Mesothelial cell of epicardium (in vitro differentiated cells): Measurements from ENCODE around the gene HAS3. TPM values are rescaled to one million over a fixed set of nuclear protein-coding genes. Genes with fewer than 3 reads are reported as not detected.

Experiments
- DNase-seq, 2 experiments: peaks; one replicate each; pipeline ENCODE4 v3.0.0; 2021; ENCODE audit warnings: low spot score in 2 of 2; ENCODE audit not compliant: unreplicated experiment in 2 of 2
- H3K27ac Mint-ChIP-seq: 2 replicates; pipeline ENCODE4 v1.8.0; 2021; ENCODE audit warnings: mixed read lengths
- H3K27me3 Mint-ChIP-seq: 2 replicates; pipeline ENCODE4 v1.8.0; 2021; ENCODE audit warnings: low read depth, mixed read lengths
- H3K36me3 Mint-ChIP-seq: 2 replicates; pipeline ENCODE4 v1.8.0; 2021; ENCODE audit warnings: mixed read lengths
- H3K4me1 Mint-ChIP-seq: 2 replicates; pipeline ENCODE4 v1.8.0; 2021; ENCODE audit warnings: mixed read lengths
- H3K4me3 Mint-ChIP-seq: 2 replicates; pipeline ENCODE4 v1.8.0; 2021; ENCODE audit warnings: mild to moderate bottlenecking, moderate library complexity, mixed read lengths
- H3K9me3 Mint-ChIP-seq: 2 replicates; pipeline ENCODE4 v1.8.0; 2021; ENCODE audit warnings: mixed read lengths
- CTCF ChIP-seq: fragments of 200-600 bp; sonication (generic); IDR thresholded peaks from one replicate; pipeline ENCODE4 v1.5.0; 2021; ENCODE audit warnings: antibody characterized with exemption; ENCODE audit not compliant: unreplicated experiment
- total RNA-seq: library from RNA; stranded (reverse); gene quantifications from 3 replicates; pipeline ENCODE4 v1.2.1, GENCODE V29; 2021

Gene HAS3
- total RNA-seq, 1 donor from 2014 or later: 0.92 TPM

GRCh38 chr16:69064124-69064763 is 41.2 kb upstream of the HAS3 start:
- no peak overlapping the region for H3K4me3 Mint-ChIP-seq
- no peaks in the 10 kb centered on the region for H3K36me3 Mint-ChIP-seq
- H3K4me1 Mint-ChIP-seq: peaks cover 2% of the 10 kb centered on the region
- no peak for TF ChIP-seq CTCF
- no peaks in the 10 kb centered on the region for H3K27me3 Mint-ChIP-seq
- no peak for DNase-seq
- no peaks in the 10 kb centered on the region for H3K9me3 Mint-ChIP-seq
- H3K27ac Mint-ChIP-seq: no peak overlapping the region

DNA sequence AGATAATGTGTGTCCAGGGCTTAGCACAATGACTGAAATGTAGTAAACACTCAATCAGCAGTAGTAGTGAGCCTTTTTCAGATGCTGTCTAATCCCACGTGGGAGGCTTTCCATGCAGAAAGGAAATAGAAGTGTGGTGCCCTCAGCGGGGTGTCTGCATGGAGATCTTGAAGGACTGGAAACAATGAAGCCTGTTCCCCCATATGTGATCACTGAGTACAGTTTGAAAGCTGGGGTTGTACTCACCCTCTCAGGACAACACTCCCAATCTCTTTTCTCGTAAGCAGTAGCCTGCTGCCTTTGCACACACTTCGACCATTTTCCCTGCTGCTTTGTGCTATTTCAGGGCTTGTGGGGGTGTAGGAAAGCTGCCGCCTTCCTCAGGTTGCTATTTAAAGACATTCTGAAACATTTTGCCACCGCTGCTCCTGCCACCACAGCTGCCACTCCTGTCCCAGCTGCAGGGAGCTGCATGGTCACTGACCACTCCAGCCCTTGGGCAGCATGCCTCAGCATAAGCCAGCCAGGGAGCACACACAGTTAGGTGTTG is 40.6 kb upstream of the HAS3 start:
- H3K4me3 Mint-ChIP-seq: no peak overlapping the region
- no peak for TF ChIP-seq CTCF
- no peaks in the 10 kb centered on the region for H3K27me3 Mint-ChIP-seq
- H3K9me3 Mint-ChIP-seq: no peaks in the 10 kb centered on the region
- DNase-seq: no peak
- H3K4me1 Mint-ChIP-seq: peaks cover 2% of the 10 kb centered on the region
- H3K36me3 Mint-ChIP-seq: no peaks in the 10 kb centered on the region
- H3K27ac Mint-ChIP-seq: no peak overlapping the region

GRCh38 chr16:69069504-69069903 is 35.9 kb upstream of the HAS3 start:
- no peak for TF ChIP-seq CTCF
- no peaks in the 10 kb centered on the region for H3K27me3 Mint-ChIP-seq
- H3K9me3 Mint-ChIP-seq: no peaks in the 10 kb centered on the region
- H3K4me1 Mint-ChIP-seq: peaks cover 21% of the 10 kb centered on the region
- H3K36me3 Mint-ChIP-seq: no peaks in the 10 kb centered on the region
- H3K27ac Mint-ChIP-seq: no peak overlapping the region
- DNase-seq: no peak
- no peak overlapping the region for H3K4me3 Mint-ChIP-seq

DNA sequence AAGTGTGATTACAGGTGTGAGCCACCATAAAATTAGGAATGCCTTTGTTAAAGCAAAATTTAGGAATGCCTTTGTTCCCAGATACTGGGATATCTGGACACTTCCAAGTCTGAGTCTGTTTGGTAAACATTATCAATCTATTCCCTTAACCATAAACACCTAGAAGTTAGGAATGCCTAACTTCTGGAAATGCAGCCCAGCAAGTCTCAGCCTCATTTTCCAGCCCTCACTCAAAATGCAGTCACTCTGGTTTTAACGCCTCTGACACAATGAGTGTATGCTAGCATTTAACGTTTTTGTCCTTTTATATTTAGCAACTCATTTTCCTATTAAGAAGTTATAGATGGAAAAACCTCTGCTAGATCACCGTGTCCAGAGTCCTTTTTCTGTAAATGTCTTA is 34.4 kb upstream of the HAS3 start:
- Mint-ChIP-seq H3K36me3 (no peaks in the 10 kb centered on the region), H3K4me1 (peaks cover 18% of the 10 kb centered on the region), H3K27ac (no peak overlapping the region)

GRCh38 chr16:69072640-69072974 is 32.8 kb upstream of the HAS3 start:
- Mint-ChIP-seq H3K36me3 (no peaks in the 10 kb centered on the region), H3K4me1 (peaks cover 18% of the 10 kb centered on the region), H3K4me3 (no peak overlapping the region), H3K27ac (peak overlapping the region; percentile 22), H3K27me3 (no peaks in the 10 kb centered on the region), H3K9me3 (no peaks in the 10 kb centered on the region)
- DNase-seq: no peak
- no peak for TF ChIP-seq CTCF

More for the DNA sequence above, 34.4 kb upstream of the HAS3 start:
- DNase-seq: no peak
- Mint-ChIP-seq H3K4me3 (no peak overlapping the region), H3K27me3 (no peaks in the 10 kb centered on the region), H3K9me3 (no peaks in the 10 kb centered on the region)
- no peak for TF ChIP-seq CTCF

GRCh38 chr16:69073181-69073702 is 32.2 kb upstream of the HAS3 start:
- no peaks in the 10 kb centered on the region for H3K9me3 Mint-ChIP-seq
- H3K27me3 Mint-ChIP-seq: no peaks in the 10 kb centered on the region

More at GRCh38 chr16:69073181-69073702, 32.2 kb upstream of the HAS3 start:
- no peak for DNase-seq
- no peak overlapping the region for H3K4me3 Mint-ChIP-seq
- H3K36me3 Mint-ChIP-seq: no peaks in the 10 kb centered on the region
- no peak overlapping the region for H3K27ac Mint-ChIP-seq
- no peak for TF ChIP-seq CTCF
- peaks cover 18% of the 10 kb centered on the region for H3K4me1 Mint-ChIP-seq
